Activated CD4-positive, alpha-beta T cell treated with anti-CD3 and anti-CD28 coated beads, Interleukin-10, Interleukin-2, amounts not matched to agents 100 ng/mL and 50 ng/mL, durations not matched to agents 16 hours and 8 hours (primary cell): ENCODE measurements around the gene ESF1.

ENCODE experiments used
- DNase-seq: peaks from one replicate; pipeline ENCODE4 v3.0.0-alpha.2; 2020

Gene ESF1

GRCh38 chr20:13784893-13785715 is at the start of gene ESF1, which contains the start of gene NDUFAF5:
TSS of gene ESF1 (minus strand) at chr20:13784919. CDS start at chr20:13783140, 1,779 bp downstream.
TSS of gene NDUFAF5 (plus strand) at chr20:13785028. CDS start at chr20:13785069, 41 bp downstream.
- peak; percentile 97 for DNase-seq

GRCh38 chr20:13831476-13831875 is 46.8 kb upstream of the ESF1 start:
- no peak for DNase-seq

GRCh38 chr20:13825465-13825864 is 40.7 kb upstream of the ESF1 start:
- DNase-seq, result no peak

GRCh38 chr20:13824459-13824858 is 39.7 kb upstream of the ESF1 start:
- no peak for DNase-seq

- DNase-seq, result no peak
These were observed 37.7 kb upstream of the ESF1 start for GRCh38 chr20:13822459-13822858.

GRCh38 chr20:13821876-13822275 is 37.2 kb upstream of the ESF1 start:
- no peak for DNase-seq

GRCh38 chr20:13819885-13820645 is 35.3 kb upstream of the ESF1 start:
- DNase-seq, result peak; percentile 52

- no peak for DNase-seq
These were observed 32.6 kb upstream of the ESF1 start for GRCh38 chr20:13817342-13817741.

GRCh38 chr20:13816757-13817156 is 32.0 kb upstream of the ESF1 start:
- DNase-seq, result no peak

- no peak for DNase-seq
These were observed 30.0 kb upstream of the ESF1 start for GRCh38 chr20:13814672-13815071.

GRCh38 chr20:13813910-13814309 is 29.2 kb upstream of the ESF1 start:
- no peak for DNase-seq

- DNase-seq, result no peak
These were observed 25.7 kb upstream of the ESF1 start for GRCh38 chr20:13810446-13810845.

GRCh38 chr20:13809855-13810254 is 25.1 kb upstream of the ESF1 start:
- DNase-seq, result no peak

GRCh38 chr20:13809373-13809772 is 24.7 kb upstream of the ESF1 start:
- no peak for DNase-seq

- DNase-seq, result no peak
These were observed 16.0 kb upstream of the ESF1 start for GRCh38 chr20:13800728-13801134.

- DNase-seq, result no peak
These were observed 15.3 kb upstream of the ESF1 start for GRCh38 chr20:13799974-13800373.

GRCh38 chr20:13799040-13799439 is 14.3 kb upstream of the ESF1 start:
- DNase-seq, result no peak

- DNase-seq, result no peak
These were observed 9.9 kb upstream of the ESF1 start for GRCh38 chr20:13794667-13795066.

GRCh38 chr20:13793001-13793400 is 8.3 kb upstream of the ESF1 start:
- no peak for DNase-seq

- no peak for DNase-seq
These were observed 7.1 kb upstream of the ESF1 start for GRCh38 chr20:13791540-13792459.

GRCh38 chr20:13790708-13791107 is 6.0 kb upstream of the ESF1 start:
- DNase-seq, result no peak

- peak; percentile 61 for DNase-seq
These were observed 3.6 kb upstream of the ESF1 start for GRCh38 chr20:13788167-13788834.
